IMR-90 (cell line): ENCODE results near the gene PARVB. TPM values are rescaled to one million over a fixed set of nuclear protein-coding genes. Genes with fewer than 3 reads are reported as not detected.

Source experiments
- ATAC-seq: fragments of 200-7000 bp; cut with Tn5 transposase; 2 replicates; pipeline ENCODE4 v1.9.1; 2020; ENCODE audit warnings: low read depth, mild to moderate bottlenecking, moderate library complexity
- BruUV-seq: library from RNA; stranded (reverse); fragments of 400-500 nt; replicated peaks from 2 replicates; lab custom pipeline; 2021; lab: Mats Ljungman, UMichigan
- CTCF ChIA-PET: fragments of 300-600 bp; formaldehyde crosslinking; extraction: SDS; loops from one replicate; lab custom pipeline; 2021; ENCODE audit warnings: antibody characterized with exemption; lab: Yijun Ruan, JAX
- POLR2A ChIA-PET: fragments of 300-600 bp; sonication (Branson Sonifier 250); formaldehyde crosslinking; loops from one replicate; lab custom pipeline; 2022; ENCODE audit warnings: antibody characterized with exemption; ENCODE audit not compliant: unreplicated experiment; lab: Charles Lee
- DNase-seq: peaks from one replicate; pipeline ENCODE4 v3.0.0; 2013
- H2AFZ ChIP-seq: replicated peaks from 2 replicates; pipeline ENCODE3; 2013; ENCODE audit warnings: low read length, mild to moderate bottlenecking; ENCODE audit not compliant: poor library complexity
- H2AK5ac ChIP-seq: 2 replicates; pipeline ENCODE4 v1.6.1; 2013; ENCODE audit warnings: low read depth, low read length, inconsistent platforms
- H2AK9ac ChIP-seq: replicated peaks from 2 replicates; pipeline ENCODE3; 2013; ENCODE audit warnings: mild to moderate bottlenecking, low read depth, low read length, moderate library complexity; ENCODE audit not compliant: poor library complexity
- H2BK120ac ChIP-seq: 2 replicates; pipeline ENCODE4 v1.6.1; 2013; ENCODE audit warnings: low read depth, low read length, inconsistent platforms
- H2BK15ac ChIP-seq: 3 replicates; pipeline ENCODE4 v1.6.1; 2013; ENCODE audit warnings: low read depth, low read length, inconsistent platforms
- H2BK20ac ChIP-seq: 2 replicates; pipeline ENCODE4 v1.6.1; 2013; ENCODE audit warnings: low read depth, mild to moderate bottlenecking, inconsistent platforms, low read length, moderate library complexity
- H2BK5ac ChIP-seq: 2 replicates; pipeline ENCODE4 v1.6.1; 2013; ENCODE audit warnings: mild to moderate bottlenecking, low read depth, low read length, inconsistent platforms; ENCODE audit not compliant: poor library complexity, severe bottlenecking
- H3K14ac ChIP-seq: replicated peaks from 2 replicates; pipeline ENCODE4 v1.6.1; 2013; ENCODE audit warnings: low read depth, low read length, inconsistent platforms
- H3K18ac ChIP-seq: 2 replicates; pipeline ENCODE4 v1.6.1; 2013; ENCODE audit warnings: low read depth, low read length, control low read depth
- H3K23ac ChIP-seq: 2 replicates; pipeline ENCODE4 v1.6.1; 2013; ENCODE audit warnings: low read depth, low read length, inconsistent platforms
- H3K27ac ChIP-seq: 2 replicates; pipeline ENCODE4 v1.5.1; 2013; ENCODE audit warnings: mild to moderate bottlenecking, control low read depth, low read length; ENCODE audit not compliant: insufficient read depth
- H3K27me3 ChIP-seq: 2 replicates; pipeline ENCODE4 v1.6.1; 2013; ENCODE audit warnings: low read length; ENCODE audit not compliant: control insufficient read depth, insufficient read depth
- H3K36me3 ChIP-seq: 2 replicates; pipeline ENCODE4 v1.6.1; 2013; ENCODE audit warnings: low read length, mixed read lengths; ENCODE audit not compliant: control insufficient read depth, insufficient read depth
- H3K4ac ChIP-seq: 2 replicates; pipeline ENCODE4 v1.6.1; 2013; ENCODE audit warnings: low read depth, low read length, inconsistent platforms
- H3K4me1 ChIP-seq: 2 replicates; pipeline ENCODE4 v1.6.1; 2013; ENCODE audit warnings: low read length, mixed read lengths; ENCODE audit not compliant: control insufficient read depth, insufficient read depth
- H3K4me2 ChIP-seq: 2 replicates; pipeline ENCODE4 v1.6.1; 2013; ENCODE audit warnings: low read depth, mild to moderate bottlenecking, control low read depth, low read length, moderate library complexity
- H3K4me3 ChIP-seq: 2 replicates; pipeline ENCODE4 v1.5.1; 2013; ENCODE audit warnings: low read depth, mild to moderate bottlenecking, control low read depth, low read length, moderate library complexity; ENCODE audit not compliant: insufficient read depth
- H3K56ac ChIP-seq: 2 replicates; pipeline ENCODE4 v1.6.1; 2013; ENCODE audit warnings: low read length, inconsistent platforms; ENCODE audit not compliant: insufficient read depth; ENCODE audit errors: extremely low read depth
- H3K79me1 ChIP-seq, 2 experiments: 2 replicates each; pipeline ENCODE4 v1.6.1; 2013; ENCODE audit warnings: low read length in 2 of 2, inconsistent platforms in 1 of 2, low read depth in 1 of 2
- H3K9ac ChIP-seq: 2 replicates; pipeline ENCODE4 v1.6.1; 2013; ENCODE audit warnings: low read depth, low read length, control low read depth
- H3K9me1 ChIP-seq: 2 replicates; pipeline ENCODE4 v1.6.1; 2013; ENCODE audit warnings: low read length, inconsistent platforms; ENCODE audit not compliant: insufficient read depth
- H3K9me3 ChIP-seq: 2 replicates; pipeline ENCODE4 v1.6.1; 2013; ENCODE audit warnings: low read length; ENCODE audit not compliant: control insufficient read depth, insufficient read depth
- H4K20me1 ChIP-seq: 2 replicates; pipeline ENCODE4 v1.6.1; 2013; ENCODE audit warnings: low read length, inconsistent platforms; ENCODE audit not compliant: insufficient read depth
- H4K5ac ChIP-seq: 2 replicates; pipeline ENCODE4 v1.6.1; 2013; ENCODE audit warnings: mild to moderate bottlenecking, low read depth, low read length, control low read depth
- H4K8ac ChIP-seq, 2 experiments: 2 replicates each; pipeline ENCODE4 v1.6.1; 2013; ENCODE audit warnings: low read depth in 2 of 2, low read length in 2 of 2, control low read depth in 1 of 2, inconsistent platforms in 1 of 2
- H4K91ac ChIP-seq: 2 replicates; pipeline ENCODE4 v1.6.1; 2013; ENCODE audit warnings: low read depth, low read length, inconsistent platforms; ENCODE audit not compliant: insufficient read depth
- BHLHE40 ChIP-seq: fragments of 150-350 bp; IDR thresholded peaks from 2 replicates; pipeline ENCODE4 v1.6.1; 2016; ENCODE audit warnings: mild to moderate bottlenecking, low read depth, low read length
- CHD1 ChIP-seq: IDR thresholded peaks from 2 replicates; pipeline ENCODE4 v1.6.1; 2012; ENCODE audit warnings: low read depth, low read length, improper control_type of control experiment
- MAFK ChIP-seq: IDR thresholded peaks from 2 replicates; pipeline ENCODE4 v1.6.1; 2012; ENCODE audit warnings: low read depth, low read length, improper control_type of control experiment
- MAZ ChIP-seq: IDR thresholded peaks from 2 replicates; pipeline ENCODE4 v1.6.1; 2012; ENCODE audit warnings: low read depth, mild to moderate bottlenecking, low read length, improper control_type of control experiment, moderate library complexity, borderline replicate concordance
- MXI1 ChIP-seq: IDR thresholded peaks from 2 replicates; pipeline ENCODE4 v1.6.1; 2012; ENCODE audit warnings: low read depth, mild to moderate bottlenecking, low read length, moderate library complexity, borderline replicate concordance
- POLR2A ChIP-seq: IDR thresholded peaks from 2 replicates; pipeline ENCODE4 v1.6.1; 2012; ENCODE audit warnings: mild to moderate bottlenecking, low read depth, low read length
- RAD21 ChIP-seq: IDR thresholded peaks from 2 replicates; pipeline ENCODE4 v1.6.1; 2012; ENCODE audit warnings: low read length, improper control_type of control experiment
- RCOR1 ChIP-seq: IDR thresholded peaks from 2 replicates; pipeline ENCODE4 v1.6.1; 2012; ENCODE audit warnings: mild to moderate bottlenecking, low read length, improper control_type of control experiment; ENCODE audit not compliant: insufficient replicate concordance
- RFX5 ChIP-seq: IDR thresholded peaks from 2 replicates; pipeline ENCODE4 v1.8.0; 2012; ENCODE audit warnings: low read depth, mild to moderate bottlenecking, low read length, moderate library complexity
- WGBS, 2 experiments: methylation state at CpG; one replicate each; pipeline versions ENCODE4 v1.1.5 to v1.1.7; 2013; ENCODE audit warnings: missing lambda C conversion rate in 2 of 2; ENCODE audit not compliant: insufficient read length in 1 of 2; ENCODE audit errors: extremely low coverage in 2 of 2; 5-methylcytosine and 5-hydroxymethylcytosine counted together
- dilution Hi-C: fragments of 300-500 bp; cut with HindIII; formaldehyde crosslinking; loops from one replicate; pipeline ENCODE4 v1.14.3; 2018; ENCODE audit warnings: low sequenced_read_pairs; ENCODE audit not compliant: unreplicated experiment
- in situ Hi-C: fragments of 300-500 bp; cut with MboI; formaldehyde crosslinking; loops from 3 replicates; pipeline ENCODE4 v1.14.3; 2019; ENCODE audit warnings: low sequenced_read_pairs, inconsistent platforms, mixed read lengths
- intact Hi-C: fragments of 100-400 bp; cut with micrococcal nuclease; formaldehyde crosslinking; loops from 2 replicates; pipeline ENCODE4 v1.10.0; 2022
- polyA plus RNA-seq, 3 experiments: library from polyadenylated mRNA; depleted of rRNA; stranded (reverse); fragments of >200 nt; gene quantifications; 2 replicates each; pipeline ENCODE4 v1.2.3, GENCODE V29; 2012; ENCODE audit warnings: low replicate concordance in 1 of 3
- total RNA-seq: library from RNA; depleted of rRNA; stranded (reverse); fragments of >200 nt; gene quantifications from 2 replicates; pipeline ENCODE4 v1.2.3, GENCODE V29; 2012
- TF ChIP-seq, protein P1 (sequence below): fragments of 150-350 bp; IDR thresholded peaks from 2 replicates; pipeline ENCODE4 v1.6.1; 2017; ENCODE audit warnings: mild to moderate bottlenecking, antibody characterized with exemption, low read length, low read depth
- TF ChIP-seq, protein P2 (sequence below): fragments of 150-350 bp; IDR thresholded peaks from 2 replicates; pipeline ENCODE4 v1.6.1; 2016; ENCODE audit warnings: low read depth, mild to moderate bottlenecking, low read length, moderate library complexity, borderline replicate concordance

PARVB gene
- total and polyA plus RNA-seq, 2 of the 4 experiments (the other 2 are of a cell fraction) = 44.3 to 53.9 TPM

DNA sequence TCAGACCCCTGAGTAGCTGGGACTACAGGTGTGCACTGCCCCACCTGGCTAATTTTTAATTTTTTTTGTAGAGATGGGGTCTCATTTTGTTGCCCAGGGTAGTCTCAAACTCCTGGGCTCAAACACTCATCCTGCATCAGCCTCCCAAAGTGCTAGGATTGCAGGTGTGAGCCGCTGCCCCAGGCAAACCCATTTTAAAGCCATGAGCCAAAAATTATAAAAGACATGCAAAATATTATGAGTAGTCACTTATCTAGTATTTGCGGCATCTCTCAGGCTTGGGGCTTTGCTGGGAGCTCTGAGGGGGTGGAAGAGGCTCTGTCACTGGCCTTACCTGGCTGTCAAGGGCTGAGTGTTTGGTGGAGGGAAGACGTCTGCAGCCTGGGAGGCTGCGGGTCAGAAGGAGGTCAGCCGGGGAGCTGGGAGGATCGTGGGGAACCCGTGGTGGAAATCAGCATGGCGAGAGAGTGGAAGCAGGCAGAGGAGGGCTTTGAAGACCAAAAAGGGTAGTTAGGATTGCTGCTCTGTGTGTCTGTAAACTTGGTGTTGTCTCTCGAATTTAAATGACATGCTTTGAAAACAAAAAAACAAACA is 87.6 kb downstream of the PARVB start:
- Histone ChIP-seq H2AK5ac (no peak overlapping the region), H3K27ac (no peak overlapping the region), H2BK120ac (no peak overlapping the region), H4K20me1 (no peaks in the 10 kb centered on the region), H3K4me3 (no peak overlapping the region), H2AK9ac (no peak overlapping the region), H3K9me1 (no peaks in the 10 kb centered on the region), H4K5ac (no peak overlapping the region), H3K9me3 (no peaks in the 10 kb centered on the region), H3K14ac (no peak overlapping the region), H2BK5ac (no peak overlapping the region), H3K4ac (no peak overlapping the region), H3K23ac (no peak overlapping the region), H2BK15ac (no peak overlapping the region), H4K8ac (no peak overlapping the region), H3K18ac (no peak overlapping the region), H3K79me1 (no peaks in the 10 kb centered on the region), H3K9ac (no peak overlapping the region), H3K4me2 (no peak overlapping the region), H3K27me3 (no peaks in the 10 kb centered on the region), H2BK20ac (no peak overlapping the region), H2AFZ (no peak overlapping the region), H3K36me3 (no peaks in the 10 kb centered on the region), H3K56ac (no peak overlapping the region), H3K4me1 (no peaks in the 10 kb centered on the region; the same call in 1 of the 2 replicates), H4K91ac (no peak overlapping the region)
- no peak for ATAC-seq
- ChIA-PET CTCF (no interaction called here), POLR2A (no interaction called here)
- in situ Hi-C loops (no loop called here), intact Hi-C loops (no loop called here), dilution Hi-C loops (no loop called here)
- BruUV-seq = no TSS peak
- 72% methylated on average over 3 of the region's 9 CpGs; no CpG with 5 or more reads in 1 of the 2 experiments for WGBS, 2 experiments
- no peak for DNase-seq
- TF ChIP-seq RCOR1 = no peak
- TF ChIP-seq CHD1 = no peak
- no peak for TF ChIP-seq RFX5
- no peak for TF ChIP-seq POLR2A
- TF ChIP-seq MAFK = no peak
- no peak for TF ChIP-seq BHLHE40
- TF ChIP-seq RAD21 = no peak
- no peak for TF ChIP-seq MAZ
- TF ChIP-seq, protein P1, sequence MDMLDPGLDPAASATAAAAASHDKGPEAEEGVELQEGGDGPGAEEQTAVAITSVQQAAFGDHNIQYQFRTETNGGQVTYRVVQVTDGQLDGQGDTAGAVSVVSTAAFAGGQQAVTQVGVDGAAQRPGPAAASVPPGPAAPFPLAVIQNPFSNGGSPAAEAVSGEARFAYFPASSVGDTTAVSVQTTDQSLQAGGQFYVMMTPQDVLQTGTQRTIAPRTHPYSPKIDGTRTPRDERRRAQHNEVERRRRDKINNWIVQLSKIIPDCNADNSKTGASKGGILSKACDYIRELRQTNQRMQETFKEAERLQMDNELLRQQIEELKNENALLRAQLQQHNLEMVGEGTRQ = no peak
- no peak for TF ChIP-seq MXI1
- TF ChIP-seq, protein P2, sequence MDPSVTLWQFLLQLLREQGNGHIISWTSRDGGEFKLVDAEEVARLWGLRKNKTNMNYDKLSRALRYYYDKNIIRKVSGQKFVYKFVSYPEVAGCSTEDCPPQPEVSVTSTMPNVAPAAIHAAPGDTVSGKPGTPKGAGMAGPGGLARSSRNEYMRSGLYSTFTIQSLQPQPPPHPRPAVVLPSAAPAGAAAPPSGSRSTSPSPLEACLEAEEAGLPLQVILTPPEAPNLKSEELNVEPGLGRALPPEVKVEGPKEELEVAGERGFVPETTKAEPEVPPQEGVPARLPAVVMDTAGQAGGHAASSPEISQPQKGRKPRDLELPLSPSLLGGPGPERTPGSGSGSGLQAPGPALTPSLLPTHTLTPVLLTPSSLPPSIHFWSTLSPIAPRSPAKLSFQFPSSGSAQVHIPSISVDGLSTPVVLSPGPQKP = no peak
